ENCODE measurements around the gene PRKCZ.

PRKCZ gene

GRCh38 chr1:2209400-2210083, 159.3 kb downstream of the PRKCZ start:
- Histone ChIP-seq H3K27me3 (replicated peaks) (no peaks in the 10 kb centered on the region), H3K27ac (no peak overlapping the region), H3K4me3 (ENCODE audit: low read depth, low read length) (no peak overlapping the region), H3K36me3 (replicated peaks) (no peaks in the 10 kb centered on the region)
- in situ Hi-C loops (cut with HindIII; ENCODE audit: low pct_ligation_motif_present, low sequenced_read_pairs), result loop anchor here (25.0 kb wide), 1 partner anchor 103 kb away; no protein-coding TSS in a partner anchor
- no peak for DNase-seq
- no peak for TF ChIP-seq CTCF (IDR thresholded peaks at IDR 0.05; ENCODE audit: low read depth, low read length, missing control alignments)

GRCh38 chr1:2210084-2210653, 160.0 kb downstream of the PRKCZ start:
- DNase-seq, result no peak
- Histone ChIP-seq H3K27me3 (replicated peaks) (no peaks in the 10 kb centered on the region), H3K27ac (no peak overlapping the region), H3K36me3 (replicated peaks) (no peaks in the 10 kb centered on the region), H3K4me3 (ENCODE audit: low read depth, low read length) (no peak overlapping the region)
- no peak for TF ChIP-seq CTCF (IDR thresholded peaks at IDR 0.05; ENCODE audit: low read depth, low read length, missing control alignments)
- in situ Hi-C loops (cut with HindIII; ENCODE audit: low pct_ligation_motif_present, low sequenced_read_pairs), result loop anchor here (25.0 kb wide), 1 partner anchor 102 kb away; no protein-coding TSS in a partner anchor

GRCh38 chr1:2210786-2211185, 160.6 kb downstream of the PRKCZ start:
- Histone ChIP-seq H3K36me3 (replicated peaks) (no peaks in the 10 kb centered on the region), H3K4me3 (ENCODE audit: low read depth, low read length) (no peak overlapping the region), H3K27me3 (replicated peaks) (no peaks in the 10 kb centered on the region), H3K27ac (no peak overlapping the region)
- in situ Hi-C loops (cut with HindIII; ENCODE audit: low pct_ligation_motif_present, low sequenced_read_pairs), result loop anchor here (25.0 kb wide), 1 partner anchor 102 kb away; no protein-coding TSS in a partner anchor
- no peak for TF ChIP-seq CTCF (IDR thresholded peaks at IDR 0.05; ENCODE audit: low read depth, low read length, missing control alignments)
- DNase-seq, result no peak

GRCh38 chr1:2212274-2212531, 162.0 kb downstream of the PRKCZ start:
- Histone ChIP-seq H3K27ac (peak overlapping the region; percentile 98), H3K36me3 (replicated peaks) (no peaks in the 10 kb centered on the region), H3K4me3 (ENCODE audit: low read depth, low read length) (peak overlapping the region; percentile 40), H3K27me3 (replicated peaks) (no peaks in the 10 kb centered on the region)
- TF ChIP-seq CTCF (IDR thresholded peaks at IDR 0.05; ENCODE audit: low read depth, low read length, missing control alignments), result no peak
- in situ Hi-C loops (cut with HindIII; ENCODE audit: low pct_ligation_motif_present, low sequenced_read_pairs), result loop anchor here (25.0 kb wide), 1 partner anchor 100 kb away; no protein-coding TSS in a partner anchor
- DNase-seq, result no peak

- DNase-seq, result peak; percentile 97
- in situ Hi-C loops (cut with HindIII; ENCODE audit: low pct_ligation_motif_present, low sequenced_read_pairs), result loop anchor here (25.0 kb wide), 1 partner anchor 99 kb away; no protein-coding TSS in a partner anchor
- Histone ChIP-seq H3K36me3 (replicated peaks) (no peaks in the 10 kb centered on the region), H3K4me3 (ENCODE audit: low read depth, low read length) (peak overlapping the region; percentile 42), H3K27ac (peak overlapping the region; percentile 98), H3K27me3 (replicated peaks) (no peaks in the 10 kb centered on the region)
- peak; percentile 50 for TF ChIP-seq CTCF (IDR thresholded peaks at IDR 0.05; ENCODE audit: low read depth, low read length, missing control alignments)
Observed at GRCh38 chr1:2212532-2213491, 162.6 kb downstream of the PRKCZ start.

Data from brain microvascular endothelial cell (primary cell).